Activated CD4-positive, CD25-positive, alpha-beta regulatory T cell treated with anti-CD3 and anti-CD28 coated beads, Interleukin-2, amount 50 U/mL, for 24 hours (primary cell): Measurements from ENCODE around the gene OR5K4.
"Not testable (repeated sequence)": the region's sequence is repeated elsewhere in the genome, so short reads cannot be mapped to it uniquely, and the experiment has no call there.

Source experiments
- ATAC-seq, 2 donors: fragments of 150-1000 bp; cut with Tn5 transposase; one replicate each; pipeline ENCODE4 v1.10.0; 2021; ENCODE audit warnings: mild to moderate bottlenecking in 1 of 2, moderate library complexity in 1 of 2

Gene OR5K4

GRCh38 chr3:98371853-98372252 is 18.2 kb downstream of the OR5K4 start:
- no peak for ATAC-seq

- ATAC-seq: no peak
Observed at GRCh38 chr3:98372445-98372844, 18.8 kb downstream of the OR5K4 start.

- no peak for ATAC-seq
Observed at GRCh38 chr3:98376631-98377030, 23.0 kb downstream of the OR5K4 start.

GRCh38 chr3:98388147-98388546 is 34.5 kb downstream of the OR5K4 start:
- ATAC-seq: no peak

DNA sequence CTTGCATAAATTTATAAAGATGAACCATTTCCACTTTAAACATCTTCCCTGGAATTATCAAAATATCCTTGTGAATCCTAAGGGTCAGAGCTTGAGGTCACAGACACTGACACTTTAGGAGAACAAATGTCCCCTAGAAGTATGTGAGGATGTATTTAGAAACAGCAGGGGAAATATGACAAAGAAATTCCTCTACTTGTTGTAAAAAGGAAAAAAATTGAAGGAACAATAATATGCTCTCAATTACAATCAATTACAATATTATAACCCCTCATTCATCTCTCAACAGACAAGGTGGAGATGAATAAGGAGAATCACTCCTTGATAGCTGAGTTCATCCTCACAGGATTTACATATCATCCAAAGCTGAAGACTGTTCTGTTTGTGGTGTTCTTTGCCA is 36.7 kb downstream of the OR5K4 start, which contains the start of gene OR5K3:
Gene OR5K3, plus strand, starts transcription at position 301 of the 400 bp plus-strand sequence. Its CDS starts 0 bp downstream, at position 301.
- ATAC-seq: no peak

DNA sequence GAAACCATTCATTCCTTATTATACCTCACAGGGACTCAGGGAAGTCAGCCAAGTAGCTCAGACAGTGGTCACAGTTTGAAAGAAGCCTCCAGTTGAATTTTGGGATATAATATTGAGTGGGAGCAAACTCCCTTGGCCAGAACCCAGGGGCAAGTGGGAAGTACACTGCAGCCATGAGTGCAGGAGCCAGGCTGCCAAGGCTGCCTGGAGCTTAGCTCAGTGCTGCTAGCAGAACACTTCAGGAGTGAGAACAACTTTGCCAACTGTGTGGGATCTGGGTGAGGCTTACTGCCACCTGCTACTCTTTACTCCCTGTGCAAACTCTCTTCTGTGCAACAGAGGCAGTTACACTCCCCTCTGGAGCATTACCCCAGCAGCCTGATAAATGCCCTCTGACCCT is 41.4 kb downstream of the OR5K4 start:
- no peak for ATAC-seq

DNA sequence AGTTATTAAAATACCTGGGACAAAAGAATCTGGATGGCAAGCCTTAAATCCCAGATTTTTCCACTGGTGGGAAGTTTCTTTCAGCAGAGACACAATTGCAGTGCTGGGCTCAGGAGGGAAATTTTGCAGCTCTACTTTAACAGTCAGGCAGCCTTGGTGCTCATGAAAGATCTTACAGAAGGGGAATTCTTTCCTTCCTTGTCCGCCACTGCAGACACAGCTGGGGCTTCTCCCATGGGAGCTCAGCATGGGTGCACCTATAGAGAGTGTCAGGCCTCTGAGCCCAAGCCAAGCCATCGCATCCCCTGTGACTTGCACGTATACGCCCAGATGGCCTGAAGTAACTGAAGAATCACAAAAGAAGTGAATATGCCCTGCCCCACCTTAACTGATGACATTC is 42.8 kb downstream of the OR5K4 start:
- ATAC-seq: not testable (repeated sequence)

GRCh38 chr3:98398513-98398912 is 44.9 kb downstream of the OR5K4 start:
- ATAC-seq: no peak

- no peak for ATAC-seq
Observed at GRCh38 chr3:98402507-98402906, 48.9 kb downstream of the OR5K4 start.

GRCh38 chr3:98404010-98404409 is 50.4 kb downstream of the OR5K4 start:
- ATAC-seq: no peak
